Activated CD4-positive, alpha-beta T cell treated with anti-CD3 and anti-CD28 coated beads, Interleukin-2, amount 50 U/mL, for 48 hours (primary cell): ENCODE data around the gene ACSM4.

ENCODE experiments used
- DNase-seq, 2 experiments: peaks; one replicate each; pipeline ENCODE4 v3.0.0-alpha.2; 2020

ACSM4 gene

GRCh38 chr12:7339675-7340074 is 35.8 kb downstream of the ACSM4 start:
- no peak for DNase-seq

GRCh38 chr12:7344833-7345606 is 41.1 kb downstream of the ACSM4 start:
- no peak for DNase-seq

GRCh38 chr12:7346551-7347225 is 42.8 kb downstream of the ACSM4 start:
- no peak for DNase-seq

GRCh38 chr12:7349418-7349817 is 45.5 kb downstream of the ACSM4 start:
- no peak for DNase-seq

- DNase-seq: no peak
Observed at GRCh38 chr12:7351177-7351576, 47.3 kb downstream of the ACSM4 start.

GRCh38 chr12:7352661-7353060 is 48.8 kb downstream of the ACSM4 start:
- DNase-seq: no peak

- no peak for DNase-seq
Observed at GRCh38 chr12:7354529-7354928, 50.7 kb downstream of the ACSM4 start.

- DNase-seq: no peak
Observed at GRCh38 chr12:7361265-7361664, 57.4 kb downstream of the ACSM4 start.

- DNase-seq: no peak
Observed at GRCh38 chr12:7362734-7363133, 58.9 kb downstream of the ACSM4 start.

GRCh38 chr12:7369274-7369729 is 65.4 kb downstream of the ACSM4 start:
- DNase-seq: no peak

GRCh38 chr12:7373226-7373625 is 69.4 kb downstream of the ACSM4 start:
- DNase-seq: no peak

GRCh38 chr12:7374423-7375144 is 70.7 kb downstream of the ACSM4 start:
- peak; percentile 8 to 32 for DNase-seq

GRCh38 chr12:7375145-7375543 is 71.3 kb downstream of the ACSM4 start:
- no peak for DNase-seq

GRCh38 chr12:7376196-7376595 is 72.3 kb downstream of the ACSM4 start:
- DNase-seq: no peak
